GM06990 (cell line): ENCODE results near the gene TMEM215.

Source experiments
- DNase-seq: peaks from one replicate; pipeline ENCODE4 v3.0.0-alpha.2; 2011; ENCODE audit not compliant: insufficient read length; ENCODE audit errors: extremely low read depth
- H3K27me3 ChIP-seq: replicated peaks from 2 replicates; pipeline ENCODE4 v1.6.0; 2011; ENCODE audit warnings: low read length; ENCODE audit not compliant: control insufficient read depth, insufficient read depth
- H3K36me3 ChIP-seq: 2 replicates; pipeline ENCODE4 v1.5.1; 2011; ENCODE audit warnings: low read length; ENCODE audit not compliant: control insufficient read depth, insufficient read depth
- H3K4me3 ChIP-seq: replicated peaks from 2 replicates; pipeline ENCODE4 v1.5.1; 2011; ENCODE audit warnings: low read depth, mild to moderate bottlenecking, control low read depth, low read length
- CTCF ChIP-seq: IDR thresholded peaks from 2 replicates; pipeline ENCODE4 v1.5.1; 2011; ENCODE audit warnings: low read length, control low read depth, mild to moderate bottlenecking, inconsistent platforms; ENCODE audit not compliant: insufficient read depth, poor library complexity, severe bottlenecking

Gene TMEM215

GRCh38 chr9:32820322-32820721, 37.0 kb downstream of the TMEM215 start:
- H3K27me3 ChIP-seq, result no peaks in the 10 kb centered on the region
- no peak overlapping the region for H3K4me3 ChIP-seq
- no peak for DNase-seq
- no peaks in the 10 kb centered on the region for H3K36me3 ChIP-seq
- no peak for TF ChIP-seq CTCF

DNA sequence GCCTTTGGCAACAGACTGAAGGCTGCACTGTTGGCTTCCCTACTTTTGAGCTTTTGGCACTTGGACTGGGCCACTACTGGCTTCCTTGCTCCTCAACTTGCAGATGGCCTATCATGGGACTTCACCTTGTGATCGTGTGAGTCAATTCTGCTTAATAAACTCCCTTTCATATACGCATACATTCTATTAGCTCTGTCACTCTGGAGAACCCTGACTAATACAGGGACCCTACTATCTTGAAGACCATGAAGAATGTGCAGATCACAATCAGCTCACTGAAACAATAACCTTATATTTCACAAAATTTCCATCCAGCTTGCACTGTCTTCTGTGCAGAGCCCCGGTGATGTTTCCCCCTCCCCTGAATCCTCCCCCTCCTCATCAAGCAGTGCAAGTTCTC, 39.8 kb downstream of the TMEM215 start:
- DNase-seq, result no peak
- TF ChIP-seq CTCF, result no peak
- H3K36me3 ChIP-seq, result no peaks in the 10 kb centered on the region
- H3K4me3 ChIP-seq, result no peak overlapping the region
- H3K27me3 ChIP-seq, result no peaks in the 10 kb centered on the region

- TF ChIP-seq CTCF, result no peak
- no peak for DNase-seq
- Histone ChIP-seq H3K36me3 (no peaks in the 10 kb centered on the region), H3K4me3 (no peak overlapping the region), H3K27me3 (no peaks in the 10 kb centered on the region)
These were observed 40.2 kb downstream of the TMEM215 start for GRCh38 chr9:32823551-32823950.

DNA sequence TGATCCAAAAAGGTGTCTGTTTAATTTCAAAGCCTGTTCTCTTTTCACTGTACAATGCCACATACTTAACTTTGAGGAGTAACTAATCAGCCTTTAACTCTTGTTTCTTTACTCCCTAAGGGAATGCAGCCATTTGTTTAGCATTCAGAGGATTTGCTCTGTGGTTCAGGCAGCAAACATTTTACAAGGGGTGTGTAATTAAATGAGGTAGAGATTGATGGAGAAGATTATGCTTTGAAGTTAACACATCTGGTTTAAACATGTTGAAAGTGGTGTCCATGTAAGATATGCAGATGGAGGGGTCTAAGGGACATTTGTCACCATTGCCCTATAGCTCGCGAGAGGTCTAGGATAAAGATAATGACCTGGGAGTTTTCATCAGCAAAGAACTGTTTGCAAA, 41.9 kb downstream of the TMEM215 start:
- no peak for DNase-seq
- no peaks in the 10 kb centered on the region for H3K36me3 ChIP-seq
- no peak for TF ChIP-seq CTCF

DNA sequence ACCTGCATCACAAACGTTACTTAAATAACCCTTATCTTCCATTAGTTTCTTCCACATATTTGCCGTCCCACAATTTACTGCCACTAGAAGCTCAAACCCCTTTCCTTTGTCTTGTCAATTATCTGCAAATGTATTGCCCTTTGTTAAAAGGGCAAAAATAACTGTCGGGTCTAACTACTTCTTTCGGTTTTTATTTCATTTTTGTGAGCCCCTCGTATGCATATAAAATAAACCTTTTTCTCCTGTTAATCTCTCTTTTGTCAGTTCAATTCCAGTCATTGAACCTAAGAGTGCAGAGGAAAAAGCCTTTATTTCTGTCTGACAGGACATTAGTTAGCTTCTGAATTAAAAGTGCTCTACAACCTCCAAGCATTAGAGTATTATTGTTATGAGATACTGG, 45.5 kb downstream of the TMEM215 start:
- no peaks in the 10 kb centered on the region for H3K36me3 ChIP-seq
- H3K4me3 ChIP-seq, result no peak overlapping the region
- no peak for TF ChIP-seq CTCF
- no peak for DNase-seq
- no peaks in the 10 kb centered on the region for H3K27me3 ChIP-seq

More for the DNA sequence above, 41.9 kb downstream of the TMEM215 start:
- no peak overlapping the region for H3K4me3 ChIP-seq
- H3K27me3 ChIP-seq, result no peaks in the 10 kb centered on the region

- TF ChIP-seq CTCF, result no peak
- H3K4me3 ChIP-seq, result no peak overlapping the region
- H3K27me3 ChIP-seq, result no peaks in the 10 kb centered on the region
- no peak for DNase-seq
- no peaks in the 10 kb centered on the region for H3K36me3 ChIP-seq
These were observed 49.0 kb downstream of the TMEM215 start for GRCh38 chr9:32832346-32832745.
